Measurements from ENCODE around the gene ISM1.
A peak's percentile ranks its signal among the peaks of the same experiment; 100 is the strongest.
"Not testable (repeated sequence)": the region's sequence is repeated elsewhere in the genome, so short reads cannot be mapped to it uniquely, and the experiment has no call there.

ISM1 gene

GRCh38 chr20:13221313-13221672 lies 219 bp downstream of the ISM1 start:
- DNase-seq (ENCODE audit: low read depth in 1 of 2, low spot score in 1 of 2): no peak

GRCh38 chr20:13221673-13222318 lies 722 bp downstream of the ISM1 start:
- DNase-seq (ENCODE audit: low read depth in 1 of 2, low spot score in 1 of 2): peak; percentile 48 to 54

- DNase-seq (ENCODE audit: low read depth in 1 of 2, low spot score in 1 of 2): no peak
These were observed 1.2 kb downstream of the ISM1 start for GRCh38 chr20:13222319-13222716.

- DNase-seq (ENCODE audit: low read depth in 1 of 2, low spot score in 1 of 2): no peak
These were observed 2.9 kb downstream of the ISM1 start for GRCh38 chr20:13223736-13224520.

GRCh38 chr20:13226367-13226766 lies 5.3 kb downstream of the ISM1 start:
- DNase-seq (ENCODE audit: low read depth in 1 of 2, low spot score in 1 of 2): no peak

GRCh38 chr20:13228771-13229170 lies 7.7 kb downstream of the ISM1 start:
- DNase-seq (ENCODE audit: low read depth in 1 of 2, low spot score in 1 of 2): no peak

- no peak for DNase-seq (ENCODE audit: low read depth in 1 of 2, low spot score in 1 of 2)
These were observed 8.5 kb downstream of the ISM1 start for GRCh38 chr20:13229538-13229937.

- no peak for DNase-seq (ENCODE audit: low read depth in 1 of 2, low spot score in 1 of 2)
These were observed 10.1 kb downstream of the ISM1 start for GRCh38 chr20:13231031-13231752.

GRCh38 chr20:13232999-13233398 lies 11.9 kb downstream of the ISM1 start:
- DNase-seq (ENCODE audit: low read depth in 1 of 2, low spot score in 1 of 2): no peak

- DNase-seq (ENCODE audit: low read depth in 1 of 2, low spot score in 1 of 2): no peak
These were observed 13.9 kb downstream of the ISM1 start for GRCh38 chr20:13234961-13235360.

GRCh38 chr20:13236360-13236759 lies 15.3 kb downstream of the ISM1 start:
- not testable (repeated sequence) for DNase-seq (ENCODE audit: low read depth in 1 of 2, low spot score in 1 of 2)

GRCh38 chr20:13236990-13237720 lies 16.1 kb downstream of the ISM1 start:
- DNase-seq (ENCODE audit: low read depth in 1 of 2, low spot score in 1 of 2): no peak

GRCh38 chr20:13238001-13238653 lies 17.1 kb downstream of the ISM1 start:
- DNase-seq (ENCODE audit: low read depth in 1 of 2, low spot score in 1 of 2): no peak

GRCh38 chr20:13243826-13244376 lies 22.8 kb downstream of the ISM1 start:
- DNase-seq (ENCODE audit: low read depth in 1 of 2, low spot score in 1 of 2): no peak

- no peak for DNase-seq (ENCODE audit: low read depth in 1 of 2, low spot score in 1 of 2)
These were observed 24.2 kb downstream of the ISM1 start for GRCh38 chr20:13245250-13245723.

GRCh38 chr20:13249118-13249797 lies 28.2 kb downstream of the ISM1 start:
- no peak for DNase-seq (ENCODE audit: low read depth in 1 of 2, low spot score in 1 of 2)

- DNase-seq (ENCODE audit: low read depth in 1 of 2, low spot score in 1 of 2): no peak
These were observed 28.7 kb downstream of the ISM1 start for GRCh38 chr20:13249798-13250170.

- DNase-seq (ENCODE audit: low read depth in 1 of 2, low spot score in 1 of 2): no peak
These were observed 29.2 kb downstream of the ISM1 start for GRCh38 chr20:13250251-13250650.

- DNase-seq (ENCODE audit: low read depth in 1 of 2, low spot score in 1 of 2): no peak
These were observed 30.2 kb downstream of the ISM1 start for GRCh38 chr20:13251106-13251903.

All from stimulated activated CD4-positive, alpha-beta T cell treated with anti-CD3 and anti-CD28 coated beads, Interleukin-15, amount 100 ng/mL, for 1 hour (primary cell).